Measurements from ENCODE around the gene TBC1D4. TPM values are rescaled to one million over a fixed set of nuclear protein-coding genes. Genes with fewer than 3 reads are reported as not detected.
A peak's percentile ranks its signal among the peaks of the same experiment; 100 is the strongest.

Gene TBC1D4
- total and polyA plus RNA-seq, 9 of the 15 experiments (the other 6 are each of a cell fraction or from before 2014, with no cell fraction given), result 2.8 to 12.3 (median 7.0) TPM

GRCh38 chr13:75407473-75407872 lies 74.5 kb downstream of the TBC1D4 start:
- H3K27ac ChIP-seq (ENCODE audit: extremely low read depth, low read depth, low read length), result no peak overlapping the region
- no TSS peak for BruUV-seq (replicated peaks)
- DNase-seq (ENCODE audit: extremely low read depth in 1 of 4, low spot score in 3 of 4), result no peak
- no peaks in the 10 kb centered on the region for H4K20me1 ChIP-seq (replicated peaks; ENCODE audit: control insufficient read depth, insufficient read depth, low read length)
- no peaks in the 10 kb centered on the region for H3K9me1 ChIP-seq (ENCODE audit: control insufficient read depth, insufficient read depth, low read length)
- ATAC-seq, result no peak
- intact Hi-C loops (cut with micrococcal nuclease), result no loop called here
- WGBS (ENCODE audit: insufficient coverage, low coverage, missing lambda C conversion rate), result 32% methylated on average over 4 of the region's 4 CpGs
- no peaks in the 10 kb centered on the region for H3K4me1 ChIP-seq (replicated peaks in 1 of 2; ENCODE audit: control insufficient read depth in 2 of 2, insufficient read depth in 2 of 2, low read length in 2 of 2)
- FAIRE-seq, result no peak
- no peak overlapping the region for H3K9ac ChIP-seq (ENCODE audit: insufficient read depth in 1 of 2, low read depth in 2 of 2, low read length in 2 of 2)
- H2AFZ ChIP-seq (ENCODE audit: low read depth, low read length), result no peak overlapping the region
- H3K79me2 ChIP-seq (ENCODE audit: control insufficient read depth, insufficient read depth, low read length), result peaks cover 3% of the 10 kb centered on the region
- H3K27me3 ChIP-seq (ENCODE audit: control insufficient read depth in 2 of 2, insufficient read depth in 2 of 2, low read length in 2 of 2), result no peaks in the 10 kb centered on the region
- no peaks in the 10 kb centered on the region for H3K9me3 ChIP-seq (replicated peaks; ENCODE audit: control insufficient read depth, insufficient read depth, low read depth, low read length)
- no peaks in the 10 kb centered on the region for H3K36me3 ChIP-seq (ENCODE audit: control insufficient read depth, insufficient read depth, low read length)
- no peak overlapping the region for H3K4me2 ChIP-seq (ENCODE audit: insufficient read depth, low read length)
- in situ Hi-C loops (cut with MboI), result no loop called here
- H3K4me3 ChIP-seq, result no peak overlapping the region
- ChIA-PET POLR2A (no interaction called here), CTCF (ENCODE audit: low intra/inter-chr PET ratio) (no interaction called here)
- TF ChIP-seq ZNF766 (CRISPR knock-in tag; conservative IDR thresholded peaks at IDR 0.05) (no peak), ZNF24 (IDR thresholded peaks at IDR 0.05) (no peak)
- TF ChIP-seq, protein P1, sequence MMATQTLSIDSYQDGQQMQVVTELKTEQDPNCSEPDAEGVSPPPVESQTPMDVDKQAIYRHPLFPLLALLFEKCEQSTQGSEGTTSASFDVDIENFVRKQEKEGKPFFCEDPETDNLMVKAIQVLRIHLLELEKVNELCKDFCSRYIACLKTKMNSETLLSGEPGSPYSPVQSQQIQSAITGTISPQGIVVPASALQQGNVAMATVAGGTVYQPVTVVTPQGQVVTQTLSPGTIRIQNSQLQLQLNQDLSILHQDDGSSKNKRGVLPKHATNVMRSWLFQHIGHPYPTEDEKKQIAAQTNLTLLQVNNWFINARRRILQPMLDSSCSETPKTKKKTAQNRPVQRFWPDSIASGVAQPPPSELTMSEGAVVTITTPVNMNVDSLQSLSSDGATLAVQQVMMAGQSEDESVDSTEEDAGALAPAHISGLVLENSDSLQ (IDR thresholded peaks at IDR 0.05), result peak; percentile 29; the same call in 1 of the 2 replicates

DNA sequence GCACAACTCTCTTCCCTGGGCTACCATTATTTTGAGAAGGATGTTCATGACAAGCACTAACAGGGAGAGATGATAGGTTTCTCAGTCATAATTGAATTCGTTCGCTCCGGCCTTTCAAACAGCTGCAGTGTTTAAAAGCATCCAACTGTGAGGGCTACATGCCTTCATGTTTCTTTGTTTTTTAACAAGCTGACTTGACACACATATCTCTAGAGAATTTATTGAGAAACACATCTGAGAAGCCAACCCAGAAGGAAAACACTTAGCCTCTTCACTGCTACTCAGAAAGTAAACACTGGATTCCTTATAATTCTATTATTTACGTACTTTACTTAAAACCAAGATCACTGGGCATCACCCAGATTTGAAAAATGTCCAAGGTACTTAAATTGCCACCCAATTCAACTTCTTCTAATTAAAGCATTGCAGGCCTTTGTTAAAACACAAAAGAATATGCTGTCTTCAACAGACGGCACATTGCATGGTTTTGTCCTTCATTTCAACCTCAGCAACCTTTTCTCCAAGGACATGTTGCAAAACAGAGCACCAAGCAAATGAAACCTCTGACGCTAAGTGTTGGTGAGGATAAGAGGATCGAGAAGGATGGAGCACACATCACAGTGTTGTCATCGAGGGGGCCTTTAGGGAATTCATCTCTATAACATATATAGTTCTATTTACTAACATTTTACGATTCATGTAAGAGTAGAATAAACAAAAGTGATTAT lies 75.8 kb downstream of the TBC1D4 start:
- no peaks in the 10 kb centered on the region for H3K9me3 ChIP-seq (replicated peaks; ENCODE audit: control insufficient read depth, insufficient read depth, low read depth, low read length)
- H3K36me3 ChIP-seq (ENCODE audit: control insufficient read depth, insufficient read depth, low read length), result no peaks in the 10 kb centered on the region
- no peak overlapping the region for H3K9ac ChIP-seq (ENCODE audit: insufficient read depth in 1 of 2, low read depth in 2 of 2, low read length in 2 of 2)
- TF ChIP-seq OTX1 (CRISPR knock-in tag; IDR thresholded peaks at IDR 0.05) (no peak), KDM2B (CRISPR knock-in tag; IDR thresholded peaks at IDR 0.05) (no peak), EGR1 (conservative IDR thresholded peaks at IDR 0.05) (no peak), E2F1 (CRISPR knock-in tag; IDR thresholded peaks at IDR 0.05) (no peak), ZNF584 (CRISPR knock-in tag; IDR thresholded peaks at IDR 0.05; ENCODE audit: low read depth) (no peak), KDM1A (IDR thresholded peaks at IDR 0.05) (no peak), GATAD2B (IDR thresholded peaks at IDR 0.05; ENCODE audit: borderline replicate concordance) (no peak), DIDO1 (tag; IDR thresholded peaks at IDR 0.05; ENCODE audit: low read depth) (no peak), XRCC3 (IDR thresholded peaks at IDR 0.05) (no peak)
- TF ChIP-seq, protein P1 (IDR thresholded peaks at IDR 0.05), result no peak
- H3K9me1 ChIP-seq (ENCODE audit: control insufficient read depth, insufficient read depth, low read length), result no peaks in the 10 kb centered on the region
- in situ Hi-C loops (cut with MboI), result no loop called here
- FAIRE-seq, result no peak
- no peak overlapping the region for H3K4me2 ChIP-seq (ENCODE audit: insufficient read depth, low read length)
- no peak overlapping the region for H3K27ac ChIP-seq (ENCODE audit: extremely low read depth, low read depth, low read length)
- WGBS (ENCODE audit: insufficient coverage, low coverage, missing lambda C conversion rate), result 25% methylated on average over 9 of the region's 9 CpGs
- ChIA-PET CTCF (ENCODE audit: low intra/inter-chr PET ratio) (no interaction called here), POLR2A (no interaction called here)
- intact Hi-C loops (cut with micrococcal nuclease), result no loop called here
- no peaks in the 10 kb centered on the region for H3K4me1 ChIP-seq (replicated peaks in 1 of 2; ENCODE audit: control insufficient read depth in 2 of 2, insufficient read depth in 2 of 2, low read length in 2 of 2)
- peaks cover 6% of the 10 kb centered on the region for H3K79me2 ChIP-seq (ENCODE audit: control insufficient read depth, insufficient read depth, low read length)
- no TSS peak for BruUV-seq (replicated peaks)
- H2AFZ ChIP-seq (ENCODE audit: low read depth, low read length), result no peak overlapping the region
- no peak overlapping the region for H3K4me3 ChIP-seq
- no peaks in the 10 kb centered on the region for H3K27me3 ChIP-seq (ENCODE audit: control insufficient read depth in 2 of 2, insufficient read depth in 2 of 2, low read length in 2 of 2)
- ATAC-seq, result no peak
- DNase-seq (ENCODE audit: extremely low read depth in 1 of 4, low spot score in 3 of 4), result no peak
- no peaks in the 10 kb centered on the region for H4K20me1 ChIP-seq (replicated peaks; ENCODE audit: control insufficient read depth, insufficient read depth, low read length)

All from K562 (cell line).